HCT116 (cell line): ENCODE results near the gene TRERF1. TPM values are rescaled to one million over a fixed set of nuclear protein-coding genes. Genes with fewer than 3 reads are reported as not detected.

Experiments
- ATAC-seq: fragments of 200-7000 bp; cut with Tn5 transposase; 2 replicates; pipeline ENCODE4 v1.9.1; 2020; ENCODE audit warnings: mild to moderate bottlenecking, moderate library complexity
- BruUV-seq: library from RNA; stranded (reverse); fragments of 400-500 nt; replicated peaks from 2 replicates; lab custom pipeline; 2021; lab: Mats Ljungman, UMichigan
- CTCF ChIA-PET: fragments of 300-600 bp; sonication (Branson Sonifier 250); formaldehyde crosslinking; loops from one replicate; lab custom pipeline; 2021; ENCODE audit warnings: antibody characterized with exemption; lab: Charles Lee
- POLR2A ChIA-PET: fragments of 300-600, 350-600 bp; sonication (Branson Sonifier 250); formaldehyde crosslinking; loops from one replicate; lab custom pipeline; 2021; ENCODE audit warnings: antibody characterized with exemption; lab: Charles Lee
- RAD21 ChIA-PET, 2 experiments: fragments of 300-600 bp; sonication (Branson Sonifier 250); formaldehyde crosslinking; loops; one replicate each; lab custom pipeline; 2023; ENCODE audit warnings: low total read pairs in 2 of 2; ENCODE audit not compliant: uncharacterized antibody in 2 of 2, unreplicated experiment in 2 of 2, low non-redundant PET in 1 of 2; lab: Charles Lee
- DNase-seq: peaks from one replicate; pipeline ENCODE4 v3.0.0-alpha.2; 2010; ENCODE audit warnings: low read depth, low spot score
- H2AFZ ChIP-seq: fragments of 200-600 bp; shearing (Covaris generic), sonication (generic); 2 replicates; pipeline ENCODE4 v1.6.1; 2017; ENCODE audit warnings: low read depth, mixed run types, mixed read lengths, antibody characterized with exemption, low read length; ENCODE audit not compliant: poor library complexity, severe bottlenecking
- H3K27ac ChIP-seq: 2 replicates; pipeline ENCODE4 v1.5.1; 2012; ENCODE audit warnings: low read depth, low read length
- H3K27me3 ChIP-seq: fragments of 200-600 bp; sonication (generic); 2 replicates; pipeline ENCODE4 v1.6.1; 2016; ENCODE audit warnings: mixed run types, low read length, mixed read lengths; ENCODE audit not compliant: insufficient read depth
- H3K36me3 ChIP-seq, 2 experiments: fragments of 200-500 bp in 1 of 2; fragments of 200-600 bp in 1 of 2; sonication (Bioruptor generic) in 1 of 2; sonication (generic) in 1 of 2; 2 replicates each; pipeline versions ENCODE4 v1.5.1 to v1.6.1; 2014 to 2016; ENCODE audit warnings: low read length in 2 of 2, inconsistent platforms in 1 of 2, mixed read lengths in 1 of 2, mixed run types in 1 of 2; ENCODE audit not compliant: insufficient read depth in 2 of 2, control insufficient read depth in 1 of 2
- H3K4me1 ChIP-seq, 2 experiments: fragments of 200-600 bp in 1 of 2; sonication (generic) in 1 of 2; 2 replicates each; pipeline versions ENCODE4 v1.5.1 to v1.6.1; 2012 to 2017; ENCODE audit warnings: low read length in 2 of 2, inconsistent platforms in 1 of 2, mild to moderate bottlenecking in 1 of 2, mixed read lengths in 1 of 2, mixed run types in 1 of 2, moderate library complexity in 1 of 2; ENCODE audit not compliant: insufficient read depth in 2 of 2, control insufficient read depth in 1 of 2
- H3K4me2 ChIP-seq: fragments of 200-600 bp; sonication (generic); 2 replicates; pipeline ENCODE4 v1.6.1; 2017; ENCODE audit warnings: mixed run types, low read length, mixed read lengths
- H3K4me3 ChIP-seq, 2 experiments: fragments of 200-600 bp in 1 of 2; sonication (generic) in 1 of 2; replicated peaks in 1 of 2; 2 replicates each; pipeline ENCODE4 v1.5.1; 2011 to 2016; ENCODE audit warnings: low read length in 2 of 2, control low read depth in 1 of 2, low read depth in 1 of 2, mild to moderate bottlenecking in 1 of 2, mixed read lengths in 1 of 2, mixed run types in 1 of 2
- H3K79me2 ChIP-seq: fragments of 200-600 bp; sonication (generic); 2 replicates; pipeline ENCODE4 v1.6.1; 2017; ENCODE audit warnings: mild to moderate bottlenecking, mixed run types, low read length, moderate library complexity, mixed read lengths; ENCODE audit not compliant: insufficient read depth
- H3K9ac ChIP-seq: fragments of 200-600 bp; sonication (generic); 2 replicates; pipeline ENCODE4 v1.6.1; 2016; ENCODE audit warnings: low read length, mixed read lengths
- H3K9me2 ChIP-seq: fragments of 200-600 bp; sonication (generic), shearing (Covaris generic); 2 replicates; pipeline ENCODE4 v1.6.1; 2017; ENCODE audit warnings: mixed run types, mild to moderate bottlenecking, moderate library complexity; ENCODE audit not compliant: insufficient read depth
- H3K9me3 ChIP-seq, 2 experiments: fragments of 200-500 bp in 1 of 2; fragments of 200-600 bp in 1 of 2; sonication (Bioruptor generic) in 1 of 2; sonication (generic) in 1 of 2; 2 replicates each; pipeline ENCODE4 v1.6.1; 2014 to 2017; ENCODE audit warnings: low read length in 2 of 2, mixed read lengths in 2 of 2, inconsistent platforms in 1 of 2, low read depth in 1 of 2, mild to moderate bottlenecking in 1 of 2, mixed run types in 1 of 2, moderate library complexity in 1 of 2; ENCODE audit not compliant: control insufficient read depth in 1 of 2, insufficient read depth in 1 of 2
- H4K20me1 ChIP-seq: fragments of 200-600 bp; sonication (generic), shearing (Covaris generic); 2 replicates; pipeline ENCODE4 v1.6.1; 2017; ENCODE audit warnings: mixed run types, mild to moderate bottlenecking, moderate library complexity; ENCODE audit not compliant: insufficient read depth
- JUND ChIP-seq: IDR thresholded peaks from 2 replicates; pipeline ENCODE4 v1.6.1; 2012
- POLR2A ChIP-seq: IDR thresholded peaks from 2 replicates; pipeline ENCODE4 v1.7.0; 2011; ENCODE audit warnings: borderline replicate concordance; ENCODE audit not compliant: insufficient read depth, insufficient read length; ENCODE audit errors: extremely low read depth
- RAD21 ChIP-seq: IDR thresholded peaks from 2 replicates; pipeline ENCODE4 v1.6.1; 2012; ENCODE audit warnings: low read depth, mild to moderate bottlenecking
- TCF7L2 ChIP-seq: IDR thresholded peaks from 2 replicates; pipeline ENCODE4 v1.7.0; 2011; ENCODE audit warnings: borderline replicate concordance, inconsistent platforms; ENCODE audit not compliant: insufficient read depth, insufficient read length; ENCODE audit errors: extremely low read depth
- YY1 ChIP-seq: IDR thresholded peaks from 2 replicates; pipeline ENCODE4 v1.6.1; 2011; ENCODE audit warnings: low read length, low read depth, moderate library complexity, mild to moderate bottlenecking; ENCODE audit not compliant: insufficient replicate concordance; ENCODE audit errors: extremely low read depth
- intact Hi-C: fragments of 100-400 bp; cut with micrococcal nuclease; formaldehyde crosslinking; loops from 2 replicates; pipeline ENCODE4 v1.10.0; 2022
- total RNA-seq: library from RNA; stranded (reverse); gene quantifications from one replicate; pipeline ENCODE4 v1.2.1, GENCODE V29; 2021; ENCODE audit not compliant: unreplicated experiment
- TF ChIP-seq, protein P1 (sequence below): IDR thresholded peaks from 2 replicates; pipeline ENCODE4 v1.6.1; 2011; ENCODE audit warnings: mild to moderate bottlenecking, low read length, moderate library complexity; ENCODE audit not compliant: insufficient replicate concordance; ENCODE audit errors: extremely low read depth

TRERF1 gene
- total RNA-seq, 1 experiment from 2014 or later, result 12.4 TPM

GRCh38 chr6:42449917-42450476, 1.7 kb downstream of the TRERF1 start:
- CTCF ChIA-PET, result no interaction called here
- no peak for DNase-seq
- BruUV-seq, result no TSS peak

More at GRCh38 chr6:42449917-42450476, 1.7 kb downstream of the TRERF1 start:
- Histone ChIP-seq H3K27me3 (no peaks in the 10 kb centered on the region), H3K4me1 (peaks cover 15 to 25% of the 10 kb centered on the region in 2 experiments), H3K4me2 (peak overlapping the region; percentile 99), H4K20me1 (no peaks in the 10 kb centered on the region), H3K9ac (no peak overlapping the region), H3K9me2 (no peaks in the 10 kb centered on the region), H3K4me3 (no peak overlapping the region), H2AFZ (no peak overlapping the region), H3K9me3 (no peaks in the 10 kb centered on the region), H3K27ac (no peak overlapping the region), H3K79me2 (no peaks in the 10 kb centered on the region; the same call in none of the 2 replicates), H3K36me3 (no peaks in the 10 kb centered on the region)
- POLR2A ChIA-PET, result no interaction called here
- TF ChIP-seq POLR2A (no peak), TCF7L2 (no peak), JUND (no peak), RAD21 (no peak), YY1 (no peak)
- TF ChIP-seq, protein P1, sequence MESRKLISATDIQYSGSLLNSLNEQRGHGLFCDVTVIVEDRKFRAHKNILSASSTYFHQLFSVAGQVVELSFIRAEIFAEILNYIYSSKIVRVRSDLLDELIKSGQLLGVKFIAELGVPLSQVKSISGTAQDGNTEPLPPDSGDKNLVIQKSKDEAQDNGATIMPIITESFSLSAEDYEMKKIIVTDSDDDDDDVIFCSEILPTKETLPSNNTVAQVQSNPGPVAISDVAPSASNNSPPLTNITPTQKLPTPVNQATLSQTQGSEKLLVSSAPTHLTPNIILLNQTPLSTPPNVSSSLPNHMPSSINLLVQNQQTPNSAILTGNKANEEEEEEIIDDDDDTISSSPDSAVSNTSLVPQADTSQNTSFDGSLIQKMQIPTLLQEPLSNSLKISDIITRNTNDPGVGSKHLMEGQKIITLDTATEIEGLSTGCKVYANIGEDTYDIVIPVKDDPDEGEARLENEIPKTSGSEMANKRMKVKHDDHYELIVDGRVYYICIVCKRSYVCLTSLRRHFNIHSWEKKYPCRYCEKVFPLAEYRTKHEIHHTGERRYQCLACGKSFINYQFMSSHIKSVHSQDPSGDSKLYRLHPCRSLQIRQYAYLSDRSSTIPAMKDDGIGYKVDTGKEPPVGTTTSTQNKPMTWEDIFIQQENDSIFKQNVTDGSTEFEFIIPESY, result no peak
- RAD21 ChIA-PET, result no interaction called here
- no peak for ATAC-seq
- intact Hi-C loops, result loop anchor here (5.0 kb wide), 3 partner anchors 82 to 188 kb away; no protein-coding TSS in a partner anchor
